ENCODE data around the gene GRIN2C.
A peak's percentile ranks its signal among the peaks of the same experiment; 100 is the strongest.

GRIN2C gene

DNA sequence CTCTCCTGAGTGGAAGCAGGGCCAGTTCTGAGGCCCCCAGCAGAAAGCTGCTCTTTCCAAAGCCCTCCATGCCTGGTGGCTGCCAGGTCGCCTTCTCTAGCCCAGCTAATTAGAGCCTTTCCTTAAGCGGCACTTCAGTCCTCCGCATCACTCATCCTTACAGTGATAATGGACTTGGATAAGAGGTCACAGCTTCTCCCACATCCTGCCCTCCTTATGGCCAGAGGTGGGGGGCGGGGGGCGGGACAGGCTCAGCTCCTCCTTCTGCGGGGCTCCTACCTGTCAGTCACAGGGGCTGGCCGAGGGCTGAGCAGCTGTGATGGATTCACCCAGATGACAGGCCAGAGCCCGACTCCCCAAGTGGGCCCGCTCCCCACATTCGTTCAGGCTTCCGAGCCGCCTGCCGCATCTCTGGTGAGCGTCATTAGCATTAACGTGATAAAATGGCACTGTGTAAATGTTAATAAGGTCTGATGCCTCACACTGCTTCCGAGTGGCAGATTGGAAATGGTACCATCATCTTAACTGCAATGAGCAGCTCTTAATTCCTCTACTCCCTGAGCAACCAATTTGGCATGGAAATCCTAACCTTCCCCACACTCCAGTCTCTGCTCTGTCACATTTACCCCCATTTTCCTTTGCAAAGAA lies 41.3 kb downstream of the GRIN2C start:
- Histone ChIP-seq H3K4me3 (ENCODE audit: low read depth, low read length, poor library complexity, severe bottlenecking) (no peak overlapping the region), H3K4me1 (ENCODE audit: insufficient read depth, low read length, severe bottlenecking) (no peaks in the 10 kb centered on the region), H3K27me3 (ENCODE audit: insufficient read depth, low read length) (no peaks in the 10 kb centered on the region), H3K27ac (ENCODE audit: low read depth, low read length, poor library complexity, severe bottlenecking) (no peak overlapping the region), H4K20me1 (ENCODE audit: insufficient read depth, low read length) (no peaks in the 10 kb centered on the region), H3K9me3 (ENCODE audit: low read length) (no peaks in the 10 kb centered on the region), H3F3A (ENCODE audit: insufficient read depth, low read length) (no peaks in the 10 kb centered on the region), H3K79me2 (ENCODE audit: insufficient read depth, low read length) (no peaks in the 10 kb centered on the region), H3K36me3 (ENCODE audit: insufficient read depth, low read length) (0 out of 2 replicates have a peak, but pooled peaks cover 3% of the 10 kb centered on the region), H3K4me2 (ENCODE audit: low read length) (no peak overlapping the region), H2AFZ (ENCODE audit: low read length) (no peak overlapping the region), H3K9ac (ENCODE audit: low read length) (no peak overlapping the region), H3K9me2 (ENCODE audit: low read depth, low read length) (no peaks in the 10 kb centered on the region)
- TF ChIP-seq EZH2 (IDR thresholded peaks at IDR 0.05; ENCODE audit: borderline replicate concordance, low read length), result no peak
- TF ChIP-seq, protein P1, sequence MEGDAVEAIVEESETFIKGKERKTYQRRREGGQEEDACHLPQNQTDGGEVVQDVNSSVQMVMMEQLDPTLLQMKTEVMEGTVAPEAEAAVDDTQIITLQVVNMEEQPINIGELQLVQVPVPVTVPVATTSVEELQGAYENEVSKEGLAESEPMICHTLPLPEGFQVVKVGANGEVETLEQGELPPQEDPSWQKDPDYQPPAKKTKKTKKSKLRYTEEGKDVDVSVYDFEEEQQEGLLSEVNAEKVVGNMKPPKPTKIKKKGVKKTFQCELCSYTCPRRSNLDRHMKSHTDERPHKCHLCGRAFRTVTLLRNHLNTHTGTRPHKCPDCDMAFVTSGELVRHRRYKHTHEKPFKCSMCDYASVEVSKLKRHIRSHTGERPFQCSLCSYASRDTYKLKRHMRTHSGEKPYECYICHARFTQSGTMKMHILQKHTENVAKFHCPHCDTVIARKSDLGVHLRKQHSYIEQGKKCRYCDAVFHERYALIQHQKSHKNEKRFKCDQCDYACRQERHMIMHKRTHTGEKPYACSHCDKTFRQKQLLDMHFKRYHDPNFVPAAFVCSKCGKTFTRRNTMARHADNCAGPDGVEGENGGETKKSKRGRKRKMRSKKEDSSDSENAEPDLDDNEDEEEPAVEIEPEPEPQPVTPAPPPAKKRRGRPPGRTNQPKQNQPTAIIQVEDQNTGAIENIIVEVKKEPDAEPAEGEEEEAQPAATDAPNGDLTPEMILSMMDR (IDR thresholded peaks at IDR 0.05; ENCODE audit: low read length), result no peak

DNA sequence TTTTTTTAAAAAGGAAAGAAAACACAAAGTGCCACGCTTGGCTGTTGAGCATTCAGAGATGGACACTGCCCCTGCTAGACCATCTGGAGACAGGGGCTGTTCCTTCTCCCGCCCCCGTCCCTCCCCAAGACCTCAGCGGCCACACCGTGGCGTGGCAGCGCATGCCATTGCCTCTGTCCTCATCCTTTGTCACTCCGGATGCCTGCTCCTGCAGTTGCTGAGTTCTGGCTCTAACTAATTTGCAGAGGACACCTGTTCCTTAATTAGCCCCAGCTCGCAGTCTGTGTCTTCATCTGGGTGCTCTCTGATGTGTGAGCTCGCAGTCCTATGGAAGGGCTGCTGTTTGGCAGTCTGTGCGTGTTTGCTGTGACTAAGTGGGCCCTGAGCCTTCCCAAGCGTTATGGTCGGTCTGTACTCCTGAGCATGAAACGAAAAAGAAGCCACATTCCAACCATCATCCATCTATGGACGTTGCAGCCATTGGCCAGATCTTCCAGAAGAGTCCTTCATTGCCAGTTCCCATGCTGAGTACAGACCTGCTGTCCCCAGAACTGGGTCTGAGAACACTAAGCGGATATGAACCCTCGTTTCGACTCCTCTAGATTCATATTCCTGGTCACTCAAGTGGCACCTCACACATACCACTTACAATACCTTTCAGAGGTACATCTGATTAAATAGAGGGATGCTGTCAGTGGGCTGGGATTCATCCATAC lies 42.6 kb downstream of the GRIN2C start:
- Histone ChIP-seq H3K4me3 (ENCODE audit: low read depth, low read length, poor library complexity, severe bottlenecking) (no peak overlapping the region), H3K9me2 (ENCODE audit: low read depth, low read length) (no peaks in the 10 kb centered on the region), H3K36me3 (ENCODE audit: insufficient read depth, low read length) (0 out of 2 replicates have a peak, but pooled peaks cover 3% of the 10 kb centered on the region), H3K4me2 (ENCODE audit: low read length) (no peak overlapping the region), H3K4me1 (ENCODE audit: insufficient read depth, low read length, severe bottlenecking) (no peaks in the 10 kb centered on the region), H3K27ac (ENCODE audit: low read depth, low read length, poor library complexity, severe bottlenecking) (no peak overlapping the region), H3K27me3 (ENCODE audit: insufficient read depth, low read length) (no peaks in the 10 kb centered on the region), H3K9me3 (ENCODE audit: low read length) (no peaks in the 10 kb centered on the region), H3K9ac (ENCODE audit: low read length) (no peak overlapping the region), H2AFZ (ENCODE audit: low read length) (no peak overlapping the region), H4K20me1 (ENCODE audit: insufficient read depth, low read length) (no peaks in the 10 kb centered on the region), H3F3A (ENCODE audit: insufficient read depth, low read length) (no peaks in the 10 kb centered on the region), H3K79me2 (ENCODE audit: insufficient read depth, low read length) (no peaks in the 10 kb centered on the region)
- TF ChIP-seq, protein P1 (IDR thresholded peaks at IDR 0.05; ENCODE audit: low read length), result no peak
- TF ChIP-seq EZH2 (IDR thresholded peaks at IDR 0.05; ENCODE audit: borderline replicate concordance, low read length), result no peak

DNA sequence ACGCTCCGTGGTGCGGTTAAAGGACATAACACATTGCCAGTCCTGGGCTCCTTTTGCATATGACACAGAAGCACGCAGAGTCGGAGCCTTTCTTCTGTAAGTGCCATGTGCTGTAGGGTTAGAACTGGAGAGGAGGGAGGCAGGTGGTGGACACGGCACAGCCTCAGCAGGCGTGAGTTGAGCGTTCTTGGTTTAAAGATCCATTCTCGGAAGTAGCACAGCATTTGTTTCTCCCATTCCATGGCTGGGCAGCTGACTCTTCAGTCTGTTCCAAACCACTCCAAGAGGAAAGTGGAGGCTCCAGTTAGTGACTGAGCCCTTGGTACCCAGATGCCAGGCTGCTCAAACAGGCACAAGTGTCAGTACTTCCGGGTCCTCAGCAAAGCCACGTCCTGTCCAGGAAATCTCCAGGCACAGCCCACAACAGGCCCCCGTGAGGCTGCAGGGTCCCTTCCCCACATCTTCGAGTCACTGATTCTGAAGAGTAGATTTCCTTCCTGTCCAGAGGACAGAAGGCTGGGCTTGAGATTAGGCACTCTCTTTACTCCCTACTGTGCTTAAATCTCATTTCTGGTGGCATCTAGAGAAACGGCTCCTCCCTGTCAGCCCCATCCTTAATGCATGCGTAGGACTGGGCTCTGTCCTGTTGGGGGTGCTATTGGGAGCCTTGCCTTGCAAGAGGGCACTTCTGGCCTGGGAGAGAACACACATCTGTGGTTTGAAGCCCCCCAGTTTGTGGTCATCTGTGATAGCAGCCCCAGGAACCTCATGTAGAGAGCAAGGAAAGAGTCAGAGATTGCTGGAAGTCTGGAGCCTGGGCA lies 43.9 kb downstream of the GRIN2C start:
- no peak overlapping the region for H3K9ac ChIP-seq (ENCODE audit: low read length)
- no peak overlapping the region for H3K4me2 ChIP-seq (ENCODE audit: low read length)
- H3K27ac ChIP-seq (ENCODE audit: low read depth, low read length, poor library complexity, severe bottlenecking), result no peak overlapping the region
- H3K79me2 ChIP-seq (ENCODE audit: insufficient read depth, low read length), result no peaks in the 10 kb centered on the region
- H3K9me2 ChIP-seq (ENCODE audit: low read depth, low read length), result no peaks in the 10 kb centered on the region
- no peaks in the 10 kb centered on the region for H4K20me1 ChIP-seq (ENCODE audit: insufficient read depth, low read length)
- H2AFZ ChIP-seq (ENCODE audit: low read length), result no peak overlapping the region
- TF ChIP-seq, protein P1 (IDR thresholded peaks at IDR 0.05; ENCODE audit: low read length), result peak; percentile 42; the same call in 1 of the 2 replicates
- TF ChIP-seq EZH2 (IDR thresholded peaks at IDR 0.05; ENCODE audit: borderline replicate concordance, low read length), result no peak
- 0 out of 2 replicates have a peak, but pooled peaks cover 3% of the 10 kb centered on the region for H3K36me3 ChIP-seq (ENCODE audit: insufficient read depth, low read length)
- H3K27me3 ChIP-seq (ENCODE audit: insufficient read depth, low read length), result no peaks in the 10 kb centered on the region
- no peaks in the 10 kb centered on the region for H3F3A ChIP-seq (ENCODE audit: insufficient read depth, low read length)
- no peaks in the 10 kb centered on the region for H3K9me3 ChIP-seq (ENCODE audit: low read length)
- H3K4me3 ChIP-seq (ENCODE audit: low read depth, low read length, poor library complexity, severe bottlenecking), result no peak overlapping the region
- no peaks in the 10 kb centered on the region for H3K4me1 ChIP-seq (ENCODE audit: insufficient read depth, low read length, severe bottlenecking)

All from OCI-LY1 (cell line).